Neural progenitor cell (in vitro differentiated cells): ENCODE data around the gene CNPY1.

Experiments used
- CTCF ChIP-seq: fragments of 200-600 bp; sonication (generic); IDR thresholded peaks from 2 replicates; pipeline ENCODE4 v1.5.1; 2017; ENCODE audit warnings: antibody characterized with exemption, mild to moderate bottlenecking
- EZH2phosphoT487 ChIP-seq: fragments of 200-600 bp; sonication (generic); IDR thresholded peaks from 2 replicates; pipeline ENCODE4 v1.6.1; 2017; ENCODE audit warnings: antibody characterized with exemption

GRCh38 chr7:155557778-155558177, 11.4 kb upstream of the CNPY1 start:
- no peak for TF ChIP-seq CTCF
- no peak for TF ChIP-seq EZH2phosphoT487
